GM19463 (cell line): ENCODE data around the gene MTUS2.
"Not testable (repeated sequence)": the region's sequence is repeated elsewhere in the genome, so short reads cannot be mapped to it uniquely, and the experiment has no call there.

Experiments
- ATAC-seq: cut with Tn5 transposase; IDR thresholded peaks from one replicate; pipeline ENCODE4 v1.9.1; 2021; ENCODE audit warnings: mild to moderate bottlenecking, moderate library complexity; ENCODE audit not compliant: unreplicated experiment

Gene MTUS2

GRCh38 chr13:29156136-29156535 is 336.0 kb downstream of the MTUS2 start:
- no peak for ATAC-seq

GRCh38 chr13:29159871-29160270 is 339.7 kb downstream of the MTUS2 start:
- no peak for ATAC-seq

DNA sequence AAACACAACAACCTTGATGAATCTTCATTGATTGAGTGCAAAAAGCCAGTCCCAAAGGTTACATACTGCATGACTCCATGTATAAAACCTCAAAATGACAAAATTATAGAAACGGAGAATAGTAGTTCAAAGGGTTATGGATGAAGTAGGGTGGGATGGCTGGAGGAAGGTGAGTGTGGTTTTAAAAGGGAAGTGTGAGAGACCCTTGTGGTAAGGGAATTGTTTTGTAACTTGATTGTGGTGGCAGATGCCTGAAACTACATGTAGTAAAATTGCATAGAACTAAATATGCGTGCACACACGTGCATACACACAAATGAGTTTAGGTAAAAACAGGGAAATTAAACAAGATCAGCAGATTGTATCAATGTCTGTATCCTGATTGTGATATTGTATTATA is 340.7 kb downstream of the MTUS2 start:
- no peak for ATAC-seq

DNA sequence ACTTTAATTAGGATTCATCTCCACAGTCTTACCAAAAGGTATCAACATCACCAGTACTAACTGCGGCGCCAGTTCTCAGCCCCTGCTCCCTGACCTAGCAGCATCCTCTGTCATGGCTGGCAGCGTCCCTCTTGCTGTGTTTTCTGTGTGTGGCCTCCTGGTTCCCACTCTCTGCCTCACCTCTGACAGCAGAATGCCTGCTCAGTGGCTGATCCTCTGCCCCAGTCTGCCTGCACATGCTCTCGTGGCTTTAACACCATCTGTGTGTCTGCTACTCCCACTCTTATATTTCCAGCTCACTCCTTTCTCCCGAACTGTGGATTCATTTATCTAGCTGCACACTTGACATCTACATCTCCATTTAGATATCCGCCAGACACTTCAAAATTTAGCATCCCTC is 341.5 kb downstream of the MTUS2 start:
- no peak for ATAC-seq

GRCh38 chr13:29162638-29163235 is 342.6 kb downstream of the MTUS2 start:
- ATAC-seq, result no peak

DNA sequence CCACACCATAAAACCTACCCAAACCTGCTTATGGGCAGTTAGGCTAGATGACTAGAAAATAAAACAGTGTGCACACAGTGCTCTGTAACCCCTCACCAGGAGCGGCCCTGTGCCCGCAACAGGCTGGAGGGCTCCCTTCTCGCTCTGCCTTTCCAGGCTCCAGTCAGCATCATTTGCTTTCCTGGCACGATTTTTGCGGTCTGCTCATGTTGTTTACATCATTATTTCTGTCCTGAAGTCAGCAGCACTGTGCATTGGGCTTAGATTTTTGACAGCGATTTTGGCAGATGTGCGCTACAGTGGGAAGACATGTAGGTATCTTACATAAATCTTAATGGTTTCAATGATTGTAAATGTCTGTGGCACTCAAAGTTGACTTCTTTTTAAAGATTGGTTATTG is 344.0 kb downstream of the MTUS2 start:
- ATAC-seq, result no peak

DNA sequence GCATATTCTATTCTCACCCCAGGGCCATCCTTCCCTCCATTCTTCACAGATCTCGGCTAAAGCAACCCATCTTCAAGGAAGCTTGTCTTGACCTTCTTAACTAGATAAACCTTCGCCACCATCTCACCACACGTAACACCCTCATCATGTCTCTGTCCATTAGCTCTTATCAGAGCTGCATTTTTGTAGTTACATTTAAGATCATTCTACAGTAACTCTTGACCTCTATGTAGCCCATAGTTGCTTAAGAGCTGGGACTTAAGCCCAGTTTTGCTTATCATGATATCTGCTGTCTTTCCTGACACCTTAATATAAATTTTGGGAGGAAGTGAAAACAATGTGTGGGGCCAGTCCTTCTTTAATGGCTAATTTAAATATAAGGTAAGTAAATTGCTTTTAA is 345.1 kb downstream of the MTUS2 start:
- no peak for ATAC-seq

- no peak for ATAC-seq
Measured at GRCh38 chr13:29165840-29166239, 345.7 kb downstream of the MTUS2 start.

DNA sequence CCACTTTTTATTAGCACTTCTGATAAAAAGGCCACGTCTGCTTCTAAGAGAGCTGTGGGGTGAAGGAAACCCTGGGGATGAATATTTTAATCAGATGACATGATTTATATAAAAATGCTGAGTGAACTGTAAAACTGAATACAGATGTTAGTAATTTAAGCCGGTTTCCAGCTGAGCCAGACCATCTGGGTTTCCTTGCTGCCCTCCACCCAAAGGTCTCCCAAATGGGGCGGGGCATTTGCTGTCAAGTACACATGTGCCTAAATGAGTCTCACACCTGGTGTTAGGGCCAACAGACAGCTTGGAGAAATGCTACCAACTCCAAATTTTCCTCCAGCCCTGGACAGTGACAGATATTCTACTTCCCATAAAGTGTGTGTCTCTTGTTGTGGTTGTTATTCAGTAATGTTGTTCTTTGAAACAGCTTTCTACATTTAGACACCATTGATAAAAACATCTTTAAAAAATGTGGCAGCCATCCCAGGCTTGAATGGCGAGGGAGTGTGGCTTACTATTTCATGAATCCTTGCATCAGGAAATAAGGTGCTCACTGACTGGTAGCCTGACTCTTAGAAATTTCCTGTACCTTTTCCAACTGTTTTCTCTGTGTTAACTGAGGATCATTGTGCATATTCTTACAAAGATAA is 350.4 kb downstream of the MTUS2 start:
- ATAC-seq, result no peak

- ATAC-seq, result no peak
Measured at GRCh38 chr13:29171244-29171643, 351.1 kb downstream of the MTUS2 start.

- ATAC-seq, result no peak
Measured at GRCh38 chr13:29174093-29174492, 354.0 kb downstream of the MTUS2 start.

DNA sequence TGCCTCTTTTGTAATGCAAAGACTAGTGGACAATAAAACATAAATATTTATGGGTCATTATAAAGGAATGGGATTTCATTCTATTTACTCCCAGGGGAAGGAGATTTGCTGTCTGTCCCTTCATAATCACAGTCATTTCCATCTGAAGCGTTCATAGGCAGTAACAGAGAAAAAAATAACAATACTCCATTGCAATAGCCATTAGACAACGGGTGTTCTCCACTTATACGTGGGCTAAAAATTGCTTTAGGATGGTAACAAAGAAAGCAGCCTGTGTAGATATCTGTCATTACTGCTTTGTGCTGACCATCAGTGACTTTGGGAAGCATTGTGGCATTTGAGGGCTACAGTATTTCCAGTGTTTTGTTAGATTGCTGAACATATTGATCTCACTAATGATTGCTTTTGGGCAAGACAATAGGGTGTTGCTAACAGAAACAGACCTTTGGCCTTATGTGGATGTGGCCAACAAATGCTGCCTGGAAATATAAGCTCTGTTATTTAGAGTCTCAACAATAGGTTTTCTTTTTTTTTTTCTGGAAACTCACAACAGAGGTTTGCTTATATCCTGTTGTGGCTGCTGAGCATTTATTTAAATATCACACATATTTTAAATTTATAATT is 355.2 kb downstream of the MTUS2 start:
- ATAC-seq, result no peak

DNA sequence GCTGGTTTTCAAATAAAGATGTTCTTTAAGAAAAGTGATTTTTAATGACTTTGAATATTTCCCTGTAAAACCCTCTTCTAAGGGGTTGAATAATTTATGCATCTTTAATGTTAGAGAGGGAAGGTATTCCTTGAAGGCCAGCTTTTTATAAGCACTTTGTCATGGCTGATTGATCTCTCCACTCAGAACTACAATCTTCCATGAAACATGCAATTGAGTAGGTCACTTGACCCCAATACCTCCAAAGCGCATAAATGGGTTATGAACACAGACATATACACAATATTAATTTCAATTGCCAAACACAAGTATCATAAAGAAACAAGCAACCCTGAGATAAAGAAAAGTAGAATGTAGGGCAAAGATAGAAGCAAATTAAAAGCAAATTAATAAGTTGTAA is 359.9 kb downstream of the MTUS2 start:
- ATAC-seq, result no peak

- no peak for ATAC-seq
Measured at GRCh38 chr13:29182216-29182615, 362.1 kb downstream of the MTUS2 start.

GRCh38 chr13:29185926-29186325 is 365.8 kb downstream of the MTUS2 start:
- no peak for ATAC-seq

GRCh38 chr13:29187584-29187983 is 367.4 kb downstream of the MTUS2 start:
- no peak for ATAC-seq

GRCh38 chr13:29190298-29190697 is 370.2 kb downstream of the MTUS2 start:
- no peak for ATAC-seq

GRCh38 chr13:29193083-29193482 is 372.9 kb downstream of the MTUS2 start:
- ATAC-seq, result no peak

DNA sequence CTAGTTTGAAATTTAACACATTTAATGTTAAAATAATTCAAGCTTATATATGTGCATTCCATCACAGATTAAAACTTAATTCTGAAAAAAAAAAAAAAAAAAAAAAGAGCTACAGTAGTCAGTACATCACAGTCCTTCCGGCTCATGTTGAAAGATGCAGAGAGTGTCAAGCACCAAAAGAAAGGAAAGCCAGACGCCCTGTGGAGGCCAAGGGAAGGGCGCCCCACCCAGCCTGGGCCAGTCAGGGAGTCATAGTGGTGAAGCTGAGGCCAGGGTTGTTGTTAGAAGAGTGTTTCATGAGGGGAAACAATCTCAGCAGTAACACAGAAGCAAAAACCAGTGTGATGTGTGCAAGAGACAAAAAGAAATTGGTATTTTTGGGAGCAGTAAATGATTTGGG is 375.3 kb downstream of the MTUS2 start:
- ATAC-seq, result no peak

GRCh38 chr13:29196409-29197074 is 376.4 kb downstream of the MTUS2 start:
- peak; percentile 45 for ATAC-seq

DNA sequence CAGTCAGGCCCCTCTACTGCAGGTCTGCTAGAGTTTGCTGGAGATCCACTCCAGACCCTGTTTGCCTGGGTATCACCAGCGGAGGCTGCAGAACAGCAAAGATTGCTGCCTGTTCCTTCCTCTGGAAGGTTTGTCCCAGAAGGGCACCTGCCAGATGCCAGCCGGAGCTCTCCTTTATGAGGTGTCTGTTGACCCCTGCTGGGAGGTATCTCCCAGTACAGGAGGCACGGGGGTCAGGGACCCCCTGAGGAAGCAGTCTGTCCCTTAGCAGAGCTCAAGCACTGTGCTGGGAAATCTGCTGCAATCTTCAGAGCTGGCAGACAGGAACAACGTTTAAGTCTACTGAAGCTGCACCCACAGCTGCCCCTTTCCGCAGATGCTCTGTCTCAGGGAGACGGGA is 382.6 kb downstream of the MTUS2 start:
- not testable (repeated sequence) for ATAC-seq

- ATAC-seq, result no peak
Measured at GRCh38 chr13:29204651-29205050, 384.5 kb downstream of the MTUS2 start.
